Uterus (tissue), 4 donors: ENCODE measurements around the gene ARMH1. TPM values are rescaled to one million over a fixed set of nuclear protein-coding genes. Genes with fewer than 3 reads are reported as not detected.

Experiments used
- DNase-seq, 2 donors: peaks; one replicate each; pipeline ENCODE4 v3.0.0-alpha.2; 2019 to 2020
- H3K27ac ChIP-seq, 2 donors: fragments of 200-600 bp; sonication (generic); 1 replicate in 1 of 2; 2 replicates in 1 of 2; pipeline ENCODE4 v1.5.1; 2016 to 2018
- H3K27me3 ChIP-seq, 2 donors: fragments of 200-600 bp; sonication (generic); one replicate each; pipeline ENCODE4 v1.5.1; 2018 to 2019; ENCODE audit warnings: control low read depth in 1 of 2
- H3K36me3 ChIP-seq, 2 donors: fragments of 200-600 bp; sonication (generic); one replicate each; pipeline ENCODE4 v1.5.1; 2019; ENCODE audit warnings: control low read depth in 1 of 2
- H3K4me1 ChIP-seq, 2 donors: fragments of 200-600 bp; sonication (generic); one replicate each; pipeline ENCODE4 v1.5.1; 2018 to 2019; ENCODE audit warnings: control low read depth in 1 of 2
- H3K4me3 ChIP-seq, 2 donors: fragments of 200-600 bp; sonication (generic); 1 replicate in 1 of 2; 2 replicates in 1 of 2; pipeline ENCODE4 v1.5.1; 2018 to 2019; ENCODE audit warnings: mild to moderate bottlenecking in 1 of 2
- H3K9me3 ChIP-seq, 2 donors: fragments of 200-600 bp; sonication (generic); one replicate each; pipeline ENCODE4 v1.5.1; 2019; ENCODE audit warnings: control low read depth in 1 of 2
- POLR2A ChIP-seq, 2 donors: fragments of 450-650 bp; IDR thresholded peaks; one replicate each; pipeline ENCODE4 v1.6.1; 2016; ENCODE audit warnings: antibody characterized with exemption in 2 of 2, mild to moderate bottlenecking in 1 of 2, moderate library complexity in 1 of 2
- intact Hi-C: fragments of 100-400 bp; cut with DNase I; formaldehyde crosslinking; loops from one replicate; pipeline ENCODE4 v1.15.1; 2023; ENCODE audit warnings: low total_unique reads
- total RNA-seq, 4 donors: library from RNA; depleted of rRNA in 3 of 4; stranded (reverse); fragments of >200 nt in 3 of 4; gene quantifications; one replicate each; pipeline versions ENCODE4 v1.1.0 to v1.2.4, GENCODE V29; 2014 to 2023
- TF ChIP-seq, protein P1 (sequence below), 4 experiments: fragments of 200-600 bp in 2 of 4; fragments of 450-650 bp in 2 of 4; sonication (generic) in 2 of 4; IDR thresholded peaks; one replicate each; pipeline ENCODE4 v1.5.1; 2016 to 2019; ENCODE audit warnings: antibody characterized with exemption in 4 of 4, mild to moderate bottlenecking in 2 of 4, moderate library complexity in 1 of 4
- donor health status: DM: yes; HTN: yes; CAD: no.

The ARMH1 gene
- total RNA-seq, 4 donors from 2014 or later, result 2.7 to 7.7 (median 5.2) TPM; not detected in 1

DNA sequence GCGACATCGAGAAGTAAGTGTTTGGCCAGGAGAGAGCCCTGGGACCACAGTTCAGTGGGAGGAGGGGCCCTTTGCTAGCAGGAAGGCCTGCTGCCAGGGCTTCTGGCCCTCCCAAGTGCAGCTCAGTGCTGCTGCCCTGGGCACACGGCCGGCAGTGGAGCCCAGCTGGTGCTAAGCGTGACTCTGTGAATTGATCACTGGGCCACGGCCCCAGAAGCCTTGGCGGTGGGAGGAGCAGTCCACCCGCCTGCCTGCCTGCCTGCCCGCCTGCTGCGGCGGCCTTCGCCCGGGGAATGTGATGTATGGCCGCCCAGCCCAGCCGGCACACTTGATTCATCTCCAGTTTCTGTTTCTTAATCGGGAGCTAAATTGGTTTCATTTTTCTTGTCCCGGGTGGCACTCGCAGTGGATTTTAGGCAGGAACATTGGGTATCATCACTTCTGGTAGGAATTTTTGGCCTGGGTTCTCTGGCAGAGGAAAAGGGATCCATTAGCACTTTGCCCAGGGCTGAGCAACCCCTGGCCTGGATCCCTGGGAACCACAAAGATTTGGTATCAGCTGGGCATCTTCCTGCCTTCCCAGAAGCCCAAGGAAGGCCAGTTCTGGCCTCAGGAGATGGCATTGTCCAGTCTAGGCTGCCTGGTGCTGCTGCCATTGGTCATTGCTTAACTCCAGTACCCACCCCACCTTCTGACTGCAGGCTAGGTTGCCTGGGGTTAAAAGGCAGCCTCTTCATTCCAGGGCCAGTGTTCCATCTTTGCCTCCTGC, 28.9 kb upstream of the ARMH1 start:
- H3K4me3 ChIP-seq, result no peak overlapping the region
- H3K27ac ChIP-seq, result peak overlapping the region; percentile 72 to 73
- TF ChIP-seq, protein P1, sequence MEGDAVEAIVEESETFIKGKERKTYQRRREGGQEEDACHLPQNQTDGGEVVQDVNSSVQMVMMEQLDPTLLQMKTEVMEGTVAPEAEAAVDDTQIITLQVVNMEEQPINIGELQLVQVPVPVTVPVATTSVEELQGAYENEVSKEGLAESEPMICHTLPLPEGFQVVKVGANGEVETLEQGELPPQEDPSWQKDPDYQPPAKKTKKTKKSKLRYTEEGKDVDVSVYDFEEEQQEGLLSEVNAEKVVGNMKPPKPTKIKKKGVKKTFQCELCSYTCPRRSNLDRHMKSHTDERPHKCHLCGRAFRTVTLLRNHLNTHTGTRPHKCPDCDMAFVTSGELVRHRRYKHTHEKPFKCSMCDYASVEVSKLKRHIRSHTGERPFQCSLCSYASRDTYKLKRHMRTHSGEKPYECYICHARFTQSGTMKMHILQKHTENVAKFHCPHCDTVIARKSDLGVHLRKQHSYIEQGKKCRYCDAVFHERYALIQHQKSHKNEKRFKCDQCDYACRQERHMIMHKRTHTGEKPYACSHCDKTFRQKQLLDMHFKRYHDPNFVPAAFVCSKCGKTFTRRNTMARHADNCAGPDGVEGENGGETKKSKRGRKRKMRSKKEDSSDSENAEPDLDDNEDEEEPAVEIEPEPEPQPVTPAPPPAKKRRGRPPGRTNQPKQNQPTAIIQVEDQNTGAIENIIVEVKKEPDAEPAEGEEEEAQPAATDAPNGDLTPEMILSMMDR (IDR thresholded peaks at IDR 0.05), result no peak
- no peak for TF ChIP-seq POLR2A (IDR thresholded peaks at IDR 0.05)
- H3K36me3 ChIP-seq, result no peaks in the 10 kb centered on the region
- no peaks in the 10 kb centered on the region for H3K27me3 ChIP-seq
- peaks cover 0 to 12% of the 10 kb centered on the region in 2 donors for H3K4me1 ChIP-seq
- peak in 1 of 2 donors; percentile 40 for DNase-seq
- H3K9me3 ChIP-seq, result no peaks in the 10 kb centered on the region
- intact Hi-C loops, result loop anchor here (2.0 kb wide), 1 partner anchor 33 kb away; no protein-coding TSS in a partner anchor

DNA sequence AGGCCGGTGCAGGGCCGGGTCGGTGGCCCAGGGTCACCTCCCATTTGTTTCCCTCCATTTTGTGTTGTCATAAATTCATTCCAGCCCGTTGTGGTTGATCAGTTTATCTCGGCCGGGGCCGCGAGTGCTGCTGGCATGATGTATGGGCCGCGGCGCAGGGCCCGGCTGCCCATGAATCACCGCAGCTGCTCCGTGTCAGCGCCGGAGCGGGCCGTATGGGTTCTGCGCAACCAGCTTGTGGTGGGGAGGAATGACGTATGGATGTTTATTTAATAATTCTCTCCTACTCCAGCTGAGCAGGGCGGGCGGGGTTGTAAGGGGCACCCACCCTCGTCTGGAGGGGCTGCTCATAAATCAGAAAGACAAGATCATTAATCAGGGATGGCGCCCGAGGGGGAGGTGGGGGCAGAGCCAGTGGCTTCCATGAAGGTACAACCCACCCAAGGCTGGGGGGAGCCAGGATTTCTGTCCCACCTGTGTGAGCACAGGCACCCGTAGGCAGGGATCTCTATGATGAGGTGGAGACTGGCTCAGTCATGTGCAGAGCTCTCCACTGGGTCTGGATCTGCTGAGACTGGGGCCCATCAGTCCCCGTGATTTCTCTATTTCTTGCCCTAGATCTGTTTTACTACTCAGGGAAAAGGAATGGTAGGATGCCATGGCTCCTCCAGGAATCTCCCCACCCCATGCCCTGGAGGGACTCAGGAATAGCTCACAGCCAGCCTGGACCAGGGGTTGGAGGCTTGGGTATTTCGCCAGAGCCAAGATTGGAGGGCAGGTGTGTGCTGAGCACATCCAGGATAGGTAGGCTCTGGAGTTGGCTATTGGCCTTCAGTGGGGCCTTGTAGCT, 28.0 kb upstream of the ARMH1 start:
- H3K4me1 ChIP-seq, result peaks cover 0 to 12% of the 10 kb centered on the region in 2 donors
- peak; percentile 60 to 75 for DNase-seq
- H3K27me3 ChIP-seq, result no peaks in the 10 kb centered on the region
- no peaks in the 10 kb centered on the region for H3K36me3 ChIP-seq
- H3K9me3 ChIP-seq, result no peaks in the 10 kb centered on the region
- H3K27ac ChIP-seq, result peak overlapping the region; percentile 72 to 73
- H3K4me3 ChIP-seq, result no peak overlapping the region
- TF ChIP-seq, protein P1 (IDR thresholded peaks at IDR 0.05), result no peak
- TF ChIP-seq POLR2A (IDR thresholded peaks at IDR 0.05), result no peak
- intact Hi-C loops, result loop anchor here (2.0 kb wide), 1 partner anchor 34 kb away; no protein-coding TSS in a partner anchor

DNA sequence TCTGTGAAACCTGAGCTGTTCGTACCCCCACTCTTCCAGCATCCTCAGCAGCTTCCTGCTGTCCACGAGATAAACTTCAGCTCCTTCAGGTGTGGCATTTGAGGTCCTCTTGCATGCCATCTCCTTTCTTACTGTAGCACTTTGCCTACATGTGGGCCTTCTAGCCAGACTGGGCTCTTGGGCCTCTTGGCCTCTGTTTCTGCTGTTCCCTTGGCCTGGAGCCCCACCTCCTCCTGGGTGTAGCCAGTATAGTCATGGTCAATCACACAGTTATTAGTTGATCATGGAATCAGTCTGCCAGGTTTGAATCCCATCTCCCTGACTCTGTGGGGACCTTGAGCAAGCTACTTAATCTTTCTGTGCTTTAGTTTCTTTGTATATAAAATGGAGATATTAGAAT, 26.6 kb upstream of the ARMH1 start:
- TF ChIP-seq POLR2A (IDR thresholded peaks at IDR 0.05), result no peak
- TF ChIP-seq, protein P1 (IDR thresholded peaks at IDR 0.05), result no peak
- no peaks in the 10 kb centered on the region for H3K36me3 ChIP-seq
- DNase-seq, result no peak
- no peak overlapping the region for H3K4me3 ChIP-seq
- H3K4me1 ChIP-seq, result peaks cover 0 to 12% of the 10 kb centered on the region in 2 donors
- intact Hi-C loops, result loop anchor here (2.0 kb wide), 1 partner anchor 35 kb away; no protein-coding TSS in a partner anchor
- no peak overlapping the region for H3K27ac ChIP-seq
- no peaks in the 10 kb centered on the region for H3K9me3 ChIP-seq
- H3K27me3 ChIP-seq, result no peaks in the 10 kb centered on the region

DNA sequence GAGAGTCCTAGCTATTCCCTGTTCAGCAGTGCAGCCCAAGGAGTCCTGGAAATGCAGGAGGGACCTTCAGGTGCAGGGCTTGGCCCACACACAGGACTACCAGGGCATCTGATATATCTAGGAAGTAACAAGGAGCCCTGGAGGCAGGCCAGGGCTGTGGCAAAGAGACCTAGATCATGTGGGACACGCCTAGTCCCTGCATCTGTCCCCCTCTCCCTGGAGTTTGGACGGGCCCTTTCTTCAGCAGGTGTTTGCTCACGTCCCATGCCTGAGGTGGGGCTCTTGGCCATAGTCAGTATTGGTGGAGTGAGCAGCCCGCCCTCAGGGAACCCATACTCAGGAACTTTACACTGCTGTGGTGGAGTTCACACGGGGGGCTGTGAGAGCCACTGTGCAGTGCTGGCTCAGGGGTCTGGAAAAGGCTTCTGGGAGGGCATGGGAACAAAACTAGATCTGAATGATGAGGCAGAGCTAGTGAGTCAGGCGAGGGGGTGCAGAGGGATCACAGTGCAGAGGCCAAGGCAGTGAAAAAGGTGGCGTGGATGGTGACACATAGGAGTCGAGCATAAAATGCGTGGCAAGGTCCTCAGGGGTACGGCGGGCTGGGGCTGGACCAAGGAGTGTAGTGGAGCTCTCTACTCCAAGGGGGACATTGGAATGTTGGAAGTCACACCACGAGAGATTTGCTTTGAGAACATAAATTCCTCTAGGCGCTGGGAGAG, 25.8 kb upstream of the ARMH1 start:
- Histone ChIP-seq H3K27ac (no peak overlapping the region), H3K9me3 (no peaks in the 10 kb centered on the region), H3K27me3 (no peaks in the 10 kb centered on the region), H3K4me3 (no peak overlapping the region), H3K4me1 (peaks cover 0 to 12% of the 10 kb centered on the region in 2 donors), H3K36me3 (no peaks in the 10 kb centered on the region)
- TF ChIP-seq, protein P1 (IDR thresholded peaks at IDR 0.05), result no peak
- no peak for TF ChIP-seq POLR2A (IDR thresholded peaks at IDR 0.05)
- DNase-seq, result no peak
- intact Hi-C loops, result no loop called here
